Naive B cell (primary cell): ENCODE results near the gene FGF1. TPM values are rescaled to one million over a fixed set of nuclear protein-coding genes. Genes with fewer than 3 reads are reported as not detected.

Experiments used
- ATAC-seq, 2 donors: fragments of 150-1000 bp; cut with Tn5 transposase; 2 replicates each; pipeline ENCODE4 v1.10.0; 2021; ENCODE audit warnings: low read depth in 2 of 2, mild to moderate bottlenecking in 2 of 2, moderate library complexity in 2 of 2
- DNase-seq: peaks from one replicate; pipeline ENCODE4 v3.0.0; 2022
- H3K27ac Mint-ChIP-seq, 6 donors: one replicate each; pipeline ENCODE4 v1.8.0; 2020 to 2022; ENCODE audit warnings: mild to moderate bottlenecking in 6 of 6, mixed read lengths in 6 of 6, moderate library complexity in 5 of 6, inconsistent platforms in 2 of 6
- H3K27me3 Mint-ChIP-seq, 3 donors: one replicate each; pipeline ENCODE4 v1.8.0; 2021 to 2022; ENCODE audit warnings: mixed read lengths in 3 of 3, mild to moderate bottlenecking in 1 of 3
- H3K36me3 Mint-ChIP-seq, 2 donors: one replicate each; pipeline ENCODE4 v1.8.0; 2020 to 2022; ENCODE audit warnings: mixed read lengths in 2 of 2, inconsistent platforms in 1 of 2, mild to moderate bottlenecking in 1 of 2
- H3K4me1 Mint-ChIP-seq, 3 donors: one replicate each; pipeline ENCODE4 v1.8.0; 2020 to 2022; ENCODE audit warnings: mixed read lengths in 3 of 3, inconsistent platforms in 1 of 3, mild to moderate bottlenecking in 1 of 3, moderate library complexity in 1 of 3
- H3K4me3 Mint-ChIP-seq, 8 donors: one replicate each; pipeline ENCODE4 v1.8.0; 2020 to 2022; ENCODE audit warnings: mild to moderate bottlenecking in 8 of 8, mixed read lengths in 8 of 8, moderate library complexity in 8 of 8, inconsistent platforms in 2 of 8
- H3K9me3 Mint-ChIP-seq, 7 donors: one replicate each; pipeline ENCODE4 v1.8.0; 2020 to 2022; ENCODE audit warnings: mixed read lengths in 7 of 7, mild to moderate bottlenecking in 5 of 7, inconsistent platforms in 2 of 7, moderate library complexity in 1 of 7
- polyA plus RNA-seq, 6 donors: library from polyadenylated mRNA; unstranded; fragments of 300-500 nt; fragmentation: Illumina TruSeq; gene quantifications; one replicate each; pipeline ENCODE4 v1.2.3, GENCODE V29; 2021; ENCODE audit warnings: low read depth in 6 of 6

The FGF1 gene
- polyA plus RNA-seq, 6 donors from 2014 or later = not detected

- Mint-ChIP-seq H3K27ac (no peak overlapping the region), H3K27me3 (peaks cover 5 to 9% (median 6%) of the 10 kb centered on the region in 3 donors), H3K9me3 (peaks cover 0 to 2% (median 0%) of the 10 kb centered on the region in 7 donors), H3K4me3 (no peak overlapping the region), H3K4me1 (no peaks in the 10 kb centered on the region), H3K36me3 (no peaks in the 10 kb centered on the region)
- ATAC-seq = no peak
- no peak for DNase-seq
Observed at GRCh38 chr5:142671801-142672200, 14.1 kb downstream of the FGF1 start.

- H3K36me3 Mint-ChIP-seq = no peaks in the 10 kb centered on the region
- ATAC-seq (no peak), DNase-seq (no peak)
- no peaks in the 10 kb centered on the region for H3K4me1 Mint-ChIP-seq
- H3K9me3 Mint-ChIP-seq = peaks cover 0 to 2% (median 0%) of the 10 kb centered on the region in 7 donors
- H3K27ac Mint-ChIP-seq = no peak overlapping the region
- H3K4me3 Mint-ChIP-seq = no peak overlapping the region
- peaks cover 0 to 8% (median under 1%) of the 10 kb centered on the region in 3 donors for H3K27me3 Mint-ChIP-seq
Observed at GRCh38 chr5:142671266-142671665, 14.6 kb downstream of the FGF1 start.

- Mint-ChIP-seq H3K4me3 (no peak overlapping the region), H3K36me3 (no peaks in the 10 kb centered on the region), H3K9me3 (peaks cover 0 to 2% (median 0%) of the 10 kb centered on the region in 7 donors), H3K4me1 (no peaks in the 10 kb centered on the region), H3K27me3 (peaks cover 0 to 4% (median under 1%) of the 10 kb centered on the region in 3 donors), H3K27ac (no peak overlapping the region)
- ATAC-seq (no peak), DNase-seq (no peak)
Observed at GRCh38 chr5:142670804-142671203, 15.1 kb downstream of the FGF1 start.

GRCh38 chr5:142669477-142669876 lies 16.4 kb downstream of the FGF1 start:
- Mint-ChIP-seq H3K36me3 (no peaks in the 10 kb centered on the region), H3K27ac (no peak overlapping the region), H3K4me3 (no peak overlapping the region), H3K27me3 (peaks cover 6 to 10% (median 9%) of the 10 kb centered on the region in 3 donors), H3K9me3 (peaks cover 0 to 2% (median 0%) of the 10 kb centered on the region in 7 donors), H3K4me1 (no peaks in the 10 kb centered on the region)
- DNase-seq (no peak), ATAC-seq (no peak)

- Mint-ChIP-seq H3K36me3 (no peaks in the 10 kb centered on the region), H3K4me1 (no peaks in the 10 kb centered on the region), H3K9me3 (peaks cover 0 to 2% (median 0%) of the 10 kb centered on the region in 7 donors), H3K27ac (no peak overlapping the region), H3K27me3 (peaks cover 6 to 16% (median 9%) of the 10 kb centered on the region in 3 donors), H3K4me3 (no peak overlapping the region)
- ATAC-seq (no peak), DNase-seq (no peak)
Observed at GRCh38 chr5:142668336-142668735, 17.6 kb downstream of the FGF1 start.

- DNase-seq (no peak), ATAC-seq (no peak)
- Mint-ChIP-seq H3K4me3 (no peak overlapping the region), H3K27me3 (peaks cover 6 to 21% (median 10%) of the 10 kb centered on the region in 3 donors), H3K36me3 (no peaks in the 10 kb centered on the region), H3K27ac (no peak overlapping the region), H3K4me1 (no peaks in the 10 kb centered on the region), H3K9me3 (peaks cover 0 to 2% (median 0%) of the 10 kb centered on the region in 7 donors)
Observed at GRCh38 chr5:142667831-142668230, 18.1 kb downstream of the FGF1 start.

GRCh38 chr5:142664636-142665035 lies 21.3 kb downstream of the FGF1 start:
- Mint-ChIP-seq H3K27me3 (peaks cover 21 to 39% (median 25%) of the 10 kb centered on the region in 3 donors), H3K4me3 (no peak overlapping the region), H3K27ac (no peak overlapping the region), H3K36me3 (no peaks in the 10 kb centered on the region), H3K4me1 (no peaks in the 10 kb centered on the region), H3K9me3 (peaks cover 0 to 2% (median 0%) of the 10 kb centered on the region in 7 donors)
- DNase-seq = no peak
- no peak for ATAC-seq

- H3K36me3 Mint-ChIP-seq = no peaks in the 10 kb centered on the region
- no peak overlapping the region for H3K27ac Mint-ChIP-seq
- ATAC-seq (no peak), DNase-seq (no peak)
- H3K27me3 Mint-ChIP-seq = peaks cover 21 to 39% (median 25%) of the 10 kb centered on the region in 3 donors
- no peaks in the 10 kb centered on the region for H3K4me1 Mint-ChIP-seq
- H3K9me3 Mint-ChIP-seq = peaks cover 0 to 2% (median 0%) of the 10 kb centered on the region in 7 donors
- H3K4me3 Mint-ChIP-seq = no peak overlapping the region
Observed at GRCh38 chr5:142664067-142664466, 21.8 kb downstream of the FGF1 start.

- Mint-ChIP-seq H3K27ac (peak overlapping the region in 1 of 6 donors; percentile 80), H3K4me3 (no peak overlapping the region), H3K27me3 (peaks cover 24 to 42% (median 26%) of the 10 kb centered on the region in 3 donors), H3K4me1 (no peaks in the 10 kb centered on the region), H3K9me3 (peaks cover 0 to 2% (median 0%) of the 10 kb centered on the region in 7 donors), H3K36me3 (no peaks in the 10 kb centered on the region)
- no peak for ATAC-seq
- no peak for DNase-seq
Observed at GRCh38 chr5:142663246-142663645, 22.6 kb downstream of the FGF1 start.

- H3K27me3 Mint-ChIP-seq = peaks cover 32 to 53% (median 36%) of the 10 kb centered on the region in 3 donors
- no peak overlapping the region for H3K27ac Mint-ChIP-seq
- no peaks in the 10 kb centered on the region for H3K9me3 Mint-ChIP-seq
Observed at GRCh38 chr5:142661957-142662356, 23.9 kb downstream of the FGF1 start.

GRCh38 chr5:142661143-142661542 lies 24.7 kb downstream of the FGF1 start:
- peaks cover 32 to 55% (median 42%) of the 10 kb centered on the region in 3 donors for H3K27me3 Mint-ChIP-seq
- no peak overlapping the region for H3K4me3 Mint-ChIP-seq
- no peak overlapping the region for H3K27ac Mint-ChIP-seq
- no peak for DNase-seq
- no peaks in the 10 kb centered on the region for H3K4me1 Mint-ChIP-seq
- H3K9me3 Mint-ChIP-seq = no peaks in the 10 kb centered on the region
- no peaks in the 10 kb centered on the region for H3K36me3 Mint-ChIP-seq
- no peak for ATAC-seq

More at GRCh38 chr5:142661957-142662356, 23.9 kb downstream of the FGF1 start:
- DNase-seq (no peak), ATAC-seq (no peak)
- no peaks in the 10 kb centered on the region for H3K4me1 Mint-ChIP-seq
- no peak overlapping the region for H3K4me3 Mint-ChIP-seq
- H3K36me3 Mint-ChIP-seq = no peaks in the 10 kb centered on the region

GRCh38 chr5:142660731-142661130 lies 25.2 kb downstream of the FGF1 start:
- Mint-ChIP-seq H3K27ac (peak overlapping the region in 1 of 6 donors; percentile 64), H3K27me3 (peaks cover 34 to 58% (median 46%) of the 10 kb centered on the region in 3 donors), H3K4me3 (no peak overlapping the region), H3K9me3 (no peaks in the 10 kb centered on the region), H3K4me1 (no peaks in the 10 kb centered on the region), H3K36me3 (no peaks in the 10 kb centered on the region)
- DNase-seq = no peak
- ATAC-seq = no peak

GRCh38 chr5:142660196-142660595 lies 25.7 kb downstream of the FGF1 start:
- Mint-ChIP-seq H3K9me3 (no peaks in the 10 kb centered on the region), H3K27me3 (peaks cover 35 to 58% (median 46%) of the 10 kb centered on the region in 3 donors), H3K4me1 (no peaks in the 10 kb centered on the region), H3K27ac (peak overlapping the region in 1 of 6 donors; percentile 64), H3K36me3 (no peaks in the 10 kb centered on the region), H3K4me3 (no peak overlapping the region)
- no peak for DNase-seq
- ATAC-seq = no peak

GRCh38 chr5:142659405-142659804 lies 26.5 kb downstream of the FGF1 start:
- Mint-ChIP-seq H3K27me3 (peaks cover 38 to 64% (median 51%) of the 10 kb centered on the region in 3 donors), H3K4me1 (no peaks in the 10 kb centered on the region), H3K9me3 (no peaks in the 10 kb centered on the region), H3K27ac (no peak overlapping the region), H3K4me3 (no peak overlapping the region), H3K36me3 (no peaks in the 10 kb centered on the region)
- no peak for ATAC-seq
- no peak for DNase-seq

- Mint-ChIP-seq H3K36me3 (no peaks in the 10 kb centered on the region), H3K4me3 (no peak overlapping the region), H3K4me1 (no peaks in the 10 kb centered on the region), H3K27ac (no peak overlapping the region), H3K9me3 (no peaks in the 10 kb centered on the region), H3K27me3 (peaks cover 34 to 60% (median 59%) of the 10 kb centered on the region in 3 donors)
- DNase-seq (no peak), ATAC-seq (no peak)
Observed at GRCh38 chr5:142658278-142658677, 27.6 kb downstream of the FGF1 start.
